Aorta (tissue), 5 donors: ENCODE measurements around the gene PRAC1. TPM values are rescaled to one million over a fixed set of nuclear protein-coding genes. Genes with fewer than 3 reads are reported as not detected.

Experiments
- ATAC-seq: fragments of 200-7000 bp; cut with Tn5 transposase; one replicate; pipeline ENCODE4 v1.9.1; 2022; ENCODE audit warnings: moderate library complexity; ENCODE audit not compliant: low FRiP score
- DNase-seq, 2 donors: peaks; one replicate each; pipeline ENCODE4 v3.0.0-alpha.2; 2020
- H3K27ac ChIP-seq, 2 donors: one replicate each; pipeline ENCODE4 v1.5.1; 2013; ENCODE audit warnings: low read length in 2 of 2, mild to moderate bottlenecking in 2 of 2, moderate library complexity in 2 of 2, control low read depth in 1 of 2, inconsistent platforms in 1 of 2, low read depth in 1 of 2
- H3K27me3 ChIP-seq, 2 donors: one replicate each; pipeline ENCODE4 v1.6.1; 2013; ENCODE audit warnings: control low read depth in 1 of 2, low read length in 1 of 2, mild to moderate bottlenecking in 1 of 2, moderate library complexity in 1 of 2; ENCODE audit not compliant: insufficient read depth in 2 of 2, control insufficient read depth in 1 of 2
- H3K36me3 ChIP-seq, 2 donors: one replicate each; pipeline ENCODE4 v1.6.1; 2013; ENCODE audit warnings: control low read depth in 1 of 2, low read length in 1 of 2, mild to moderate bottlenecking in 1 of 2; ENCODE audit not compliant: insufficient read depth in 2 of 2, control insufficient read depth in 1 of 2
- H3K4me1 ChIP-seq, 2 donors: one replicate each; pipeline ENCODE4 v1.6.1; 2013; ENCODE audit warnings: low read length in 2 of 2, control low read depth in 1 of 2, mild to moderate bottlenecking in 1 of 2, moderate library complexity in 1 of 2; ENCODE audit not compliant: insufficient read depth in 2 of 2, control insufficient read depth in 1 of 2
- H3K4me3 ChIP-seq, 2 donors: one replicate each; pipeline ENCODE4 v1.5.1; 2013; ENCODE audit warnings: low read length in 2 of 2, control low read depth in 1 of 2, mild to moderate bottlenecking in 1 of 2
- H3K9me3 ChIP-seq: one replicate; pipeline ENCODE4 v1.6.1; 2013; ENCODE audit warnings: mild to moderate bottlenecking, low read length; ENCODE audit not compliant: control insufficient read depth
- WGBS, 2 donors: extraction: QIAGEN DNeasy Blood & Tissue Kit; methylation state at CpG; one replicate each; pipeline ENCODE4 v1.1.7; 2013; 5-methylcytosine and 5-hydroxymethylcytosine counted together
- intact Hi-C, 2 donors: fragments of 100-400 bp; cut with DNase I; formaldehyde crosslinking; loops; one replicate each; pipeline versions ENCODE4 v1.14.2 to v1.15.0; 2022
- polyA plus RNA-seq, 2 donors: library from polyadenylated mRNA; stranded (reverse); fragments of 200-250 nt; gene quantifications; one replicate each; pipeline ENCODE4 v1.2.3, GENCODE V29; 2013
- total RNA-seq, 2 donors: library from RNA; stranded (reverse); fragmentation: NEBNext Ultra II Directional; extraction: Animal tissue kit (Norgen Biotek cat#: 25700); gene quantifications; one replicate each; pipeline ENCODE4 v1.2.1, GENCODE V29; 2021
- donor health status: healthy with polysubstance abuse.
- donor health status: Bipolar disorder and iron deficiency.
- donor health status: DM: no; HTN: no; CAD: no.
- donor health status: DM: no; HTN: no; CAD: no.
- donor health status: DM: yes; HTN: yes; CAD: no.

Gene PRAC1
- total and polyA plus RNA-seq, 4 donors = 14.0 TPM; not detected in 3

GRCh38 chr17:48729335-48730239 lies 7.3 kb upstream of the PRAC1 start:
- Histone ChIP-seq H3K4me3 (no peak overlapping the region), H3K9me3 (no peaks in the 10 kb centered on the region), H3K36me3 (no peaks in the 10 kb centered on the region), H3K27me3 (no peaks in the 10 kb centered on the region), H3K4me1 (no peaks in the 10 kb centered on the region), H3K27ac (no peak overlapping the region)
- 12 to 13% methylated on average over 19 of the region's 19 CpGs for WGBS, 2 donors
- intact Hi-C loops = loop anchor here (5.0 to 10.0 kb wide), 2 partner anchors 63 to 145 kb away; no protein-coding TSS in a partner anchor
- ATAC-seq (no peak), DNase-seq (no peak)

- ATAC-seq (no peak), DNase-seq (peak in 1 of 2 donors; percentile 63)
- Histone ChIP-seq H3K27me3 (no peaks in the 10 kb centered on the region), H3K9me3 (no peaks in the 10 kb centered on the region), H3K27ac (no peak within 1 kb of the TSS), H3K36me3 (no peaks in the 10 kb centered on the region), H3K4me3 (no peak within 1 kb of the TSS), H3K4me1 (no peaks in the 10 kb centered on the region)
- intact Hi-C loops = loop anchor here (5.0 to 10.0 kb wide), 2 partner anchors 64 to 146 kb away; no protein-coding TSS in a partner anchor
- WGBS, 2 donors = 3% methylated on average over 54 to 55 of the region's 55 CpGs
Observed at GRCh38 chr17:48728232-48729231, 6.2 kb upstream of the PRAC1 start, which contains the start of gene HOXB13. Gene HOXB13 (minus strand): TSS chr17:48728750. CDS start chr17:48728593, 157 bp downstream.

GRCh38 chr17:48727415-48728175 lies 5.3 kb upstream of the PRAC1 start:
- DNase-seq (no peak), ATAC-seq (no peak)
- Histone ChIP-seq H3K27ac (no peak overlapping the region), H3K4me1 (no peaks in the 10 kb centered on the region), H3K9me3 (no peaks in the 10 kb centered on the region), H3K27me3 (no peaks in the 10 kb centered on the region), H3K4me3 (no peak overlapping the region), H3K36me3 (no peaks in the 10 kb centered on the region)
- WGBS, 2 donors = 35 to 37% methylated on average over 9 of the region's 9 CpGs
- intact Hi-C loops = loop anchor here (5.0 to 10.0 kb wide), 2 partner anchors 65 to 147 kb away; no protein-coding TSS in a partner anchor

- no peaks in the 10 kb centered on the region for H3K9me3 ChIP-seq
- no peaks in the 10 kb centered on the region for H3K27me3 ChIP-seq
- no peak overlapping the region for H3K4me3 ChIP-seq
- ATAC-seq (no peak), DNase-seq (no peak)
- no peaks in the 10 kb centered on the region for H3K36me3 ChIP-seq
- H3K4me1 ChIP-seq = no peaks in the 10 kb centered on the region
- 12 to 13% methylated on average over 19 to 20 of the region's 20 CpGs for WGBS, 2 donors
- intact Hi-C loops = loop anchor here (5.0 to 10.0 kb wide), 2 partner anchors 65 to 148 kb away; no protein-coding TSS in a partner anchor
- H3K27ac ChIP-seq = no peak overlapping the region
Observed at GRCh38 chr17:48726916-48727286, 4.6 kb upstream of the PRAC1 start.

GRCh38 chr17:48726114-48726915 lies 4.0 kb upstream of the PRAC1 start:
- no peaks in the 10 kb centered on the region for H3K27me3 ChIP-seq
- ATAC-seq (no peak), DNase-seq (peak in 1 of 2 donors; percentile 2)
- H3K36me3 ChIP-seq = no peaks in the 10 kb centered on the region
- no peaks in the 10 kb centered on the region for H3K9me3 ChIP-seq
- intact Hi-C loops = loop anchor here (5.0 to 10.0 kb wide), 2 partner anchors 66 to 148 kb away; no protein-coding TSS in a partner anchor
- H3K4me1 ChIP-seq = no peaks in the 10 kb centered on the region
- no peak overlapping the region for H3K27ac ChIP-seq
- WGBS, 2 donors = 15 to 16% methylated on average over 20 of the region's 20 CpGs
- no peak overlapping the region for H3K4me3 ChIP-seq

GRCh38 chr17:48725288-48726064 lies 3.2 kb upstream of the PRAC1 start:
- no peak for ATAC-seq
- DNase-seq = peak in 1 of 2 donors; percentile 74
- Histone ChIP-seq H3K9me3 (no peaks in the 10 kb centered on the region), H3K27me3 (no peaks in the 10 kb centered on the region), H3K4me1 (no peaks in the 10 kb centered on the region), H3K27ac (no peak overlapping the region), H3K4me3 (no peak overlapping the region), H3K36me3 (no peaks in the 10 kb centered on the region)
- 5 to 6% methylated on average over 38 of the region's 38 CpGs for WGBS, 2 donors
- intact Hi-C loops = loop anchor here (5.0 to 10.0 kb wide), 2 partner anchors 67 to 149 kb away; no protein-coding TSS in a partner anchor

- DNase-seq = no peak
- no peaks in the 10 kb centered on the region for H3K36me3 ChIP-seq
- no peak overlapping the region for H3K27ac ChIP-seq
- H3K4me1 ChIP-seq = no peaks in the 10 kb centered on the region
- 3 to 5% methylated on average over 16 of the region's 16 CpGs for WGBS, 2 donors
- ATAC-seq = no peak
- H3K9me3 ChIP-seq = no peaks in the 10 kb centered on the region
- H3K4me3 ChIP-seq = no peak overlapping the region
- H3K27me3 ChIP-seq = no peaks in the 10 kb centered on the region
- intact Hi-C loops = loop anchor here (5.0 to 10.0 kb wide), 2 partner anchors 67 to 150 kb away; no protein-coding TSS in a partner anchor
Observed at GRCh38 chr17:48725004-48725287, 2.6 kb upstream of the PRAC1 start.
